HG03442 (cell line): ENCODE measurements around the gene IFI27L1.
A peak's percentile ranks its signal among the peaks of the same experiment; 100 is the strongest.

Experiments
- ATAC-seq: cut with Tn5 transposase; IDR thresholded peaks from one replicate; pipeline ENCODE4 v1.9.1; 2021; ENCODE audit warnings: mild to moderate bottlenecking, moderate library complexity; ENCODE audit not compliant: unreplicated experiment

The IFI27L1 gene

DNA sequence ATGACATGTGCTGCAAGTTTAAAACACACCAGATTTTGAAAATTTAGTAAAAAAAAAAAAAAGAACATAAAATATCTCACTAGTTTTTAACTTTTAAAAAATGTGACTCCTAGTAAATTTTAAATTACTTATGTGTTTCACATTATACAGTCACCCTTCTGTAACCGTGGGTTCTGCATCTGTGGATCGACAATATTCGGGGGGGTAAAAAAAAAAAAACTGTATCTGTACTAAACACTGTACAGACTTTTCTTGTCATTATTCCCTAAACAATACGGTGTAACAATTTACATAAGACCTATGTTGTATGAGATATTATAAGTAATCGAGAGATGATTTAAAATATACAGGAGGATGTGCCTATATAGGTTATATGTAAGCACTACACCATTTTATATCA is 3.3 kb upstream of the IFI27L1 start:
- ATAC-seq, result no peak

DNA sequence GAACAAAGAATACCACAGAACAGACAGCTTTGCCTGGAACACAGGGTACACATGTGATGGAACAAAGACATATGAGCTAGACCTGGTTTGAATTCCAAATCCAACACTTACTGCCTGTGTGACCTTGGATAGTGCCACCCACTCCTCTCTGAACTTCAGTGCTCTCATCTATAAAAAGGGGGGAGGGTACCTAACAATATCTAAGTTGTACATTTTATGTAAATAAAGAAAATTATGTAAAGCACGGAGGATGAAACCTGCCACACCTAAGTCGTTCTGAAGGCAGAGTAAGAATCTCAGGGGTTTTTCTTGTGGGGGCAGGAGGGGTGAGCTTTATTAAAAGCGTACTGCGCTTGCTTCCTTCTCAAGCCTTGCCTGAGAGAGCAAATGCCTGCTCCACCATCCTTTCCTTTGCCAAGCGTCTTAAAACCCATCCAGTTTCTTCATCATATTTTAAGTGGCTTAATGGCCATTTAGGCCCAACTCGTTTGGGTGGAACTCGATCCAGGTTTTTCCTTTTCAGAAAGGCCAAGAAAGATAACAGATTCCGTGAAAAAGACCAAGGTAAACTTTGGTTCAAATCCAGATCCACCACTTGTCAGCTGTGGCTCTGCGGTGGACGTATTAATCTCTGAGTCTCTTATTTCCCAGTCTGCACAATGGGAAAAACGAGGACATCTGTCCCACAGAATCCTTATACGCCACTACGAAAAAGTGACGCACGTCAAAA is 1.1 kb upstream of the IFI27L1 start:
- no peak for ATAC-seq

DNA sequence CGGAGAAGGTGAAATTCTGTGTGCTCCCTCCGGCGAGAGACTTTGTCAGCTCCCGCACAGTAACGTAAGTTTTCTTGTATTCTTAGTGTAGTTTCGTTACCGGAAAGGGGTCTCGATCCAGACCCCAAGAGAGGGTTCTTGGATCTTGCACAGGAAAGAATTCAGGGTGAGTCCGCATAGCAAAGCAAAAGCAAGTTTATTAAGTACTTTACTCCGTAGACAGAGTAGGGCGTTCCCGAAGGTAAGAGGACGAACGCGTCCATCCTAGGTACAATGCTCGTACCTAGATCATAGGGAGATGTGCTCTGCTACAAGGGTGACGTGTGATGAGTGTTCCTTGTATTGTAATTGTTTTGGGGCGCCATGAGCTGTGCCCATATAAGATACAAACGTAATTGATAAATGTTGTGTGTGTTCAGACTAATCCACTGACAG is 293 bp downstream of the IFI27L1 start:
- ATAC-seq, result peak; percentile 31

DNA sequence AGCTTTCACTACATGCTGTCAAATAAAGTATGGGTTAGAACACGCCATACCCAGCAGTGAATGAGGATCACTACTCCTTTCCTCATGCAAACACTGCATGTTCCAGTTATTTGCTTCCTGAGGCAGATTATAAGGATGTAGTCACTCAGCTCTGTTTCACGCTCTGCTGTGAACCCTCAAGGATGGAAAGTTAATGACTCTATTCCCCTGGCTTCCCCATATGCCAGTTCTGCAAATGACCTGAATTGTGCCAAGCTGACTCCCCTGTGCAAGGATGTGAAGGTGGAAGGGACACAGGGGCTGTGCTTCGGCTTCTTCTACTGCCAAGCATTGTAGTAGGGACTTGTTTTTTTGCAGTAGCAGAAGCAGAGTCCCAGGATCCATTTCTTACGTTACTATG is 6.8 kb downstream of the IFI27L1 start:
- no peak for ATAC-seq

DNA sequence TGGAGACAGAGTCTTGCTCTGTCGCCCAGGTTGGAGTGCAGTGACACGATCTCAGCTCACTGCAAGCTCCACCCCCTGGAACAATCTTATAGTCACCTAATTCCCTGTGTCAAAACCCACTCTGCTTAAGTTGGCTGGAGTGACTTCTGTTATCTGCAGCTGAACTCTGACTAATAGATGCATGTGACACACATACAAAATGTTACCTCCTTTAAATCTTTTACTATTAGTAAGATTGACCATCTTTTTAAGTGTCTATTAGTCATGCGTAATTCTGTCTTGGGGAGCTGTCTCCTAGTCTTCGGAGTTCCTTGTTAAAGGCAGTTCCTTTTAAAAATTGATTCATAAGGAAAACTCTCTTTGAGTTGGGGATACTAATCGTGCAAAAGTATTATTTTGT is 7.4 kb downstream of the IFI27L1 start:
- no peak for ATAC-seq

GRCh38 chr14:94089479-94089878 is 8.4 kb downstream of the IFI27L1 start:
- no peak for ATAC-seq

GRCh38 chr14:94093418-94093817 is 12.3 kb downstream of the IFI27L1 start:
- ATAC-seq, result no peak

GRCh38 chr14:94097091-94097490 is 16.0 kb downstream of the IFI27L1 start:
- no peak for ATAC-seq

- ATAC-seq, result no peak
Observed at GRCh38 chr14:94098326-94098992, 17.3 kb downstream of the IFI27L1 start.

DNA sequence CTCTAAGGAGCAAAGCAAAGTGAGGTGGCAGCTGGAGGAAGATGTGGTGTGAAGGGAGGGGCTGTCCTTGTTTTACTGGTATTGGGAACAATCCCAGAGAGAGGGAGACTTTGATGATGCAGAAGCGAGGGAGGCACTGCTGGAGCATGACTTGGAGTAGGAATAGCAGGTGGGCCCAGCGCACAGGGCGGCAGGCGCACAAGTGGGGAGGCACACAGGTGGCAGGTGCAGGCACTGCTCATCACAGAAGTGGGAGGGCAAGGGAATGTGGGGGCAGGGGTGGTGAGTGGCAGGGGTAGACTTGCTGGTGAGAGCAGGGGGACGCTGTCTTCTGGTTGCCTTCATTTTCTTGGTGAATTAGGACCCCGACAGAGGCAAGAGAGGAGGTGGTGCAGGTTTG is 17.9 kb downstream of the IFI27L1 start:
- no peak for ATAC-seq

GRCh38 chr14:94100847-94101246 is 19.7 kb downstream of the IFI27L1 start:
- no peak for ATAC-seq

DNA sequence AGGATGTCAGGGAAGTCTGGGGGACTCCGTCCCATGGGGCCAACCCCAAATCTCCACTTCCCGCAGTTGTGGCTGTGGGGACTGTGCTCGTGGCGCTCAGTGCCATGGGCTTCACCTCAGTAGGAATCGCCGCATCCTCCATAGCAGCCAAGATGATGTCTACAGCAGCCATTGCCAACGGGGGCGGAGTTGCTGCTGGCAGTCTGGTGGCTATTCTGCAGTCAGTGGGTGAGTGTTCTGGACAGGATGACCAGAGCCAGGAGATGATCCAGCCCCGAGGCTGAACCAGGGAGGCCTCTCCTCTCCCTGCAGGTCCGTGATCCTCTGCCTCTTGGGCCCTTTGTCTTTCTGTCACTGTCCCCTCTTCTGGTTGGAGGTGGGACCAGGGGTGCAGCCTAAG is 20.6 kb downstream of the IFI27L1 start:
- no peak for ATAC-seq

DNA sequence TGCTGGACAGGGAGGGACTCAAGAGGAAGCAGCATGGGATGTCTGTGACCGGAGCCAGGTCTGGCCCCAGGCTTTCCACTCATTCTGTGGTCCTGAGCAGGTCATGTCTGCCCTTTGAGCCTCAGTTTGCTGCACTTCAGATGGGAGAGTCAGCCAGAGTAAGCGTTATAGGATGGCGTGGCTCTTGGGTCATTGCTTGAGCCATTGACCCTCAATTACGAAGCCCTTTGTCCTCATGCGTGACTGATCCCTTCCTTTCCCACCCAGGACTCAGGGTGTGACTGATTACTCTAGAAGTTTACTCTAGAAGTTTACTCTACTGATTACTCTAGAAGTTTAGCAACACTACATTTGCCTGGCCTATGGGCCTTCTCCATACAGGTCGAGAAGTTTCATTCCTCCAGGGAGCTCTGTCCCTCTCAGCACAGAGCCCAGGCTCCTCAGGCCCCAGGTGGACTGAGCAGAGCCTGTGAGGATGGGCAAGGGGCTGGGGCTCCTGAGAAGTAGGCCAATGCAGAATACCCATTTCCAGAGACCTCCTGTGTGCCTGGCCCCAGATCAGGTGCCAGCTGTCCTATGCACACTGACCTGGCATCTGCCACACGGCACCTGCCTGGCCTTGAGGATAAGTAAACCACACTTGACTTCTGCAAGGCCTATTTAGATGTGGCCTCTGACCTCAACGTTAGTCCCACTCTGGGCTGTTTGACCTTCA is 21.8 kb downstream of the IFI27L1 start:
- no peak for ATAC-seq

- ATAC-seq, result no peak
Observed at GRCh38 chr14:94103554-94104150, 22.5 kb downstream of the IFI27L1 start.

GRCh38 chr14:94104731-94105130 is 23.6 kb downstream of the IFI27L1 start:
- ATAC-seq, result no peak

DNA sequence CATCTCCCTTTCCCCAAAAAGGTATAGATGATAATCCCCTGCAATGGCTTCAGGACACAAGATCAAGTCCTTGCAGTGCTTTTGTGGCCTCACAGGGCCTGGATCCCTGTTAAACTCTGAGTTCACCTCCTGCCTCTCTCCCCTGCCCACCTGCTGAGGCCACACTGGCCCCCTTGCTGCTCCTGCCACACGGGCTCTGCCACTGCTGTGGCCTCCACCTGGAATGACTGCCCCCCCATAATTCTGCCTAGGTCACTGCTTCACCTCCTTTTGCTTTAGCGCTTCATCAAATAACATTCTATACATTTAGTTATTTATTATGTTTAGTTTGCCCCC is 28.8 kb downstream of the IFI27L1 start:
- no peak for ATAC-seq

- no peak for ATAC-seq
Observed at GRCh38 chr14:94110552-94111181, 29.6 kb downstream of the IFI27L1 start, which contains the start of gene IFI27. Gene IFI27 (plus strand): TSS chr14:94110736.

- no peak for ATAC-seq
Observed at GRCh38 chr14:94111276-94112095, 30.4 kb downstream of the IFI27L1 start.

- ATAC-seq, result no peak
Observed at GRCh38 chr14:94112513-94113063, 31.5 kb downstream of the IFI27L1 start.

GRCh38 chr14:94113073-94113472 is 32.0 kb downstream of the IFI27L1 start:
- no peak for ATAC-seq
